Measurements from ENCODE around the gene KCND3. TPM values are rescaled to one million over a fixed set of nuclear protein-coding genes. Genes with fewer than 3 reads are reported as not detected.

Gene KCND3
- total and polyA plus RNA-seq, 4 donors = 1.1 to 25.3 (median 12.4) TPM

DNA sequence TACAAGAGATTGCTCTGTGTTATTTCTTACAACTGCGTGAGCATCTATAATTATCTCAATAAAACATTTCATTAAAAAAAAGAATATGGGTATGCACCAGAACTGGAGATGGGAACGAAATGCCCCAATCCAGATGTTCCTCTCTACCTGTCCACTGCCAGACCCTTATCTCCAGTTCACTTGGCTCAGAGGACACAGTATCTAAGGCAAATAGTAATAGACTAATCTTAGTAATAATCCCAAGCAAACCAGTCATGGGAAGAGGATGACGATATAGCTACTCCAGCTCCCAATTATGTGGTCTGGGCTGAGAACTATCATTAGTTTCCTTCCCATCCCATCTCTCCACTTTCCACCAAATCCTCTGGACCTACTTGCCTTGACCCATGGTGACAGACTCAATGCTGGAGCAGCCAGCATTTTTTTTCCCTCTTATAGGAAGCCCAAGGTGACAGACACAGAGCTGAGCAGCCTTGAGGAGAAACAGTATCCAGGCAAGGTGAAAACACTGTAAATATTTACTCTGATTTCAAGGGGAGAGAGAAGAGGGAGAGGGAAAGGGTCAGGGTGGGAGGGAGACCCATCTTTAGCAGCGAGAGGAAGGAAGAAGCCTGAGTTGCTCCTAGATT, 205.1 kb downstream of the KCND3 start:
- no peaks in the 10 kb centered on the region for H3K27me3 ChIP-seq (ENCODE audit: control insufficient read depth in 1 of 2, insufficient read depth in 2 of 2, low read length in 1 of 2)
- 80 to 85% methylated on average over 4 of the region's 4 CpGs for WGBS, 2 donors
- H3K9me3 ChIP-seq (ENCODE audit: control insufficient read depth, low read length) = no peaks in the 10 kb centered on the region
- no peak for DNase-seq
- intact Hi-C loops (cut with DNase I) = loop anchor here in 1 of 2 donors (10.0 kb wide), 1 partner anchor 580 kb away; no protein-coding TSS in a partner anchor
- H3K4me1 ChIP-seq (ENCODE audit: control insufficient read depth in 1 of 2, insufficient read depth in 2 of 2, low read length in 2 of 2) = no peaks in the 10 kb centered on the region
- no peak overlapping the region for H3K4me3 ChIP-seq (ENCODE audit: low read length in 2 of 2)
- no peak for ATAC-seq (ENCODE audit: low FRiP score)
- no peak overlapping the region for H3K27ac ChIP-seq (ENCODE audit: low read depth in 1 of 2, low read length in 2 of 2)
- H3K36me3 ChIP-seq (ENCODE audit: control insufficient read depth in 1 of 2, insufficient read depth in 2 of 2, low read length in 1 of 2) = peaks cover 0 to 2% of the 10 kb centered on the region in 2 donors

DNA sequence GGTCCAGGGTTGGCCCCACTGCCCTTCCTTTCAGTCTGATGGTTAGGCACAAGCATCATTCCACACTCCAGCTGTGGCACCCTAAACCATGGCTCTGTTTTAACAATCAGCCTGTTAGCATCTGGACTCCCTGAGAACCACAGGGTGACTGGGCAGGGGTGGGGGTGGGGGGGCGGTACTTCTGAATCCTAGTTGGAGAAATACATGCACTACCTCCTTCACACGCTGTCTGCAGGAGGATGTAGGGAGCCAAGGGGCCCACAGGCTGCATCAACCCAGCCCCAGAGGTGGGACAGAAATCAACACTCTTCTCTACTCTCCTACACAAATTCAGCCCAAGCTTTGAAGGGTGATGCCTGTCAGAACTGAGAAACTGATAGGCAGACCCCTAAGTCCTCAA, 209.9 kb downstream of the KCND3 start:
- Histone ChIP-seq H3K4me1 (ENCODE audit: control insufficient read depth in 1 of 2, insufficient read depth in 2 of 2, low read length in 2 of 2) (no peaks in the 10 kb centered on the region), H3K9me3 (ENCODE audit: control insufficient read depth, low read length) (no peaks in the 10 kb centered on the region), H3K27me3 (ENCODE audit: control insufficient read depth in 1 of 2, insufficient read depth in 2 of 2, low read length in 1 of 2) (no peaks in the 10 kb centered on the region), H3K4me3 (ENCODE audit: low read length in 2 of 2) (no peak overlapping the region), H3K27ac (ENCODE audit: low read depth in 1 of 2, low read length in 2 of 2) (no peak overlapping the region), H3K36me3 (ENCODE audit: control insufficient read depth in 1 of 2, insufficient read depth in 2 of 2, low read length in 1 of 2) (peaks cover 0 to 2% of the 10 kb centered on the region in 2 donors)
- intact Hi-C loops (cut with DNase I) = no loop called here
- DNase-seq (no peak), ATAC-seq (ENCODE audit: low FRiP score) (no peak)
- WGBS, 2 donors = 94 to 100% methylated on average over 2 of the region's 2 CpGs

DNA sequence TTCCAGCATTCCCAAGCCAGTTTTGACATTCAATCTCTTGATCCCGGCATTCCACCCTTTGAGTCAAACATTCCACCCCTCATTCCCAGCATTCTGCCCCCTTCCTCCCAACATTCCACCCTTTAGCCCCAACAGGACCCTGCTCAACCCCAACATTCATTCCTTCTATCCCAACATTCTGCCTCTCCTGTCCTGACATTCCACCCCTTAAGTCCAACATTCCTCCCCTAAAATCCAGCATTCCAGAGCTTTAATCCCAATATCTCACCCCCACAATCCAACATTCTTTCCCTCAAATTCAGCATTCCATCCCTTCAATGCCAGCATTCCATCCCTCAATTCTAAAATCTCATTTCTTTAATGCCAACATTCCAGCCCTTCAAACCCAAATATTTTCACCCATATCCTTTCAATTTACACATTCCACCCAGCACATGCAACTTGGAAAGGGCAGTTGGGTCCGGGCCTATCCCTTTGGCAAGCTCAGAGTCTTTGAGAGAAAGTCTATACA, 210.9 kb downstream of the KCND3 start:
- intact Hi-C loops (cut with DNase I) = no loop called here
- DNase-seq (no peak), ATAC-seq (ENCODE audit: low FRiP score) (no peak)
- H3K9me3 ChIP-seq (ENCODE audit: control insufficient read depth, low read length) = no peaks in the 10 kb centered on the region
- WGBS, 2 donors = 23 to 40% methylated on average over 2 of the region's 2 CpGs
- no peak overlapping the region for H3K27ac ChIP-seq (ENCODE audit: low read depth in 1 of 2, low read length in 2 of 2)
- H3K4me1 ChIP-seq (ENCODE audit: control insufficient read depth in 1 of 2, insufficient read depth in 2 of 2, low read length in 2 of 2) = no peaks in the 10 kb centered on the region
- peaks cover 0 to 2% of the 10 kb centered on the region in 2 donors for H3K36me3 ChIP-seq (ENCODE audit: control insufficient read depth in 1 of 2, insufficient read depth in 2 of 2, low read length in 1 of 2)
- H3K27me3 ChIP-seq (ENCODE audit: control insufficient read depth in 1 of 2, insufficient read depth in 2 of 2, low read length in 1 of 2) = no peaks in the 10 kb centered on the region
- no peak overlapping the region for H3K4me3 ChIP-seq (ENCODE audit: low read length in 2 of 2)

DNA sequence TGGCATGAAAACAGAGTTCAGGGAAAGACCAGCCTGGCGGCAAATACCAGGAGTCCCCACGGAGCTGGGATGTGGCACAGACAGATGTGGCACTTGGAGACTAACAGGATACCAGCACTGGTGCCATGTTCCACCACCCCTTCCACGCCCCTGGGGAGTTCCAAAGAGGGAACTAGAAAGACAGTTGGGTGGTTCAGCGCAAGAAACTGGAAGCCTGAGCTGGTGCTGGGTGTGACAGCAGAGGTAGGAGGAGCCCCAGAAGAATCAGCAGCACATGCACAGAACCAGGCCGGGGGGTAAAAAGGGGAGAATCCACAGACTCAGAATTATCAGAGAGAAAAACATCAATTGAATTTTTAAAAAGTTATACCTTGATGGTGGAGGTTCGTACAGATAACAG, 211.4 kb downstream of the KCND3 start:
- DNase-seq (no peak), ATAC-seq (ENCODE audit: low FRiP score) (no peak)
- intact Hi-C loops (cut with DNase I) = no loop called here
- no peaks in the 10 kb centered on the region for H3K4me1 ChIP-seq (ENCODE audit: control insufficient read depth in 1 of 2, insufficient read depth in 2 of 2, low read length in 2 of 2)
- no peak overlapping the region for H3K4me3 ChIP-seq (ENCODE audit: low read length in 2 of 2)
- no peaks in the 10 kb centered on the region for H3K27me3 ChIP-seq (ENCODE audit: control insufficient read depth in 1 of 2, insufficient read depth in 2 of 2, low read length in 1 of 2)
- no peaks in the 10 kb centered on the region for H3K9me3 ChIP-seq (ENCODE audit: control insufficient read depth, low read length)
- H3K27ac ChIP-seq (ENCODE audit: low read depth in 1 of 2, low read length in 2 of 2) = no peak overlapping the region
- WGBS, 2 donors = 88 to 90% methylated on average over 6 of the region's 6 CpGs
- peaks cover 0 to 2% of the 10 kb centered on the region in 2 donors for H3K36me3 ChIP-seq (ENCODE audit: control insufficient read depth in 1 of 2, insufficient read depth in 2 of 2, low read length in 1 of 2)

DNA sequence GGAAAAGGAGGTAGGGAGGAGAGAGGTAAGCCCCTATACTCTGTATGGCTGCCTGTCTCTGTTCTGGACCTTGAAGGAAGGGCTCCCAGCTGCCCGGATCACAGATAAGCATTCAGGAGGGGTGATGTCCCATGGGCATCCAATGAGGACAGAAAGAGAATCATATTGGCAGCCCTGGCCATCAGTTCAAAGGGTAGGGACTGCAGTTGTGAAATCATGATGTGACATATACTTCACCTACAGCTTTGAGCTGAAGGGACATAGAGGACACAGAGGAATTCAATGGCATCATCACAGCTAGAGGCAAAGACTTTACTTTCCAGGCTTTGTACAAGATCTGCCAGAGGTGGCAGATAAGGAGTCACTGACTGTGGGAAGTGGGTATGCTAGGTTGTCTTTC, 212.2 kb downstream of the KCND3 start:
- Histone ChIP-seq H3K4me1 (ENCODE audit: control insufficient read depth in 1 of 2, insufficient read depth in 2 of 2, low read length in 2 of 2) (no peaks in the 10 kb centered on the region), H3K4me3 (ENCODE audit: low read length in 2 of 2) (no peak overlapping the region), H3K36me3 (ENCODE audit: control insufficient read depth in 1 of 2, insufficient read depth in 2 of 2, low read length in 1 of 2) (peaks cover 0 to 2% of the 10 kb centered on the region in 2 donors), H3K9me3 (ENCODE audit: control insufficient read depth, low read length) (no peaks in the 10 kb centered on the region), H3K27ac (ENCODE audit: low read depth in 1 of 2, low read length in 2 of 2) (no peak overlapping the region), H3K27me3 (ENCODE audit: control insufficient read depth in 1 of 2, insufficient read depth in 2 of 2, low read length in 1 of 2) (no peaks in the 10 kb centered on the region)
- no peak for ATAC-seq (ENCODE audit: low FRiP score)
- WGBS, 2 donors = 78 to 82% methylated on average over 1 of the region's 1 CpG
- no peak for DNase-seq
- intact Hi-C loops (cut with DNase I) = no loop called here

DNA sequence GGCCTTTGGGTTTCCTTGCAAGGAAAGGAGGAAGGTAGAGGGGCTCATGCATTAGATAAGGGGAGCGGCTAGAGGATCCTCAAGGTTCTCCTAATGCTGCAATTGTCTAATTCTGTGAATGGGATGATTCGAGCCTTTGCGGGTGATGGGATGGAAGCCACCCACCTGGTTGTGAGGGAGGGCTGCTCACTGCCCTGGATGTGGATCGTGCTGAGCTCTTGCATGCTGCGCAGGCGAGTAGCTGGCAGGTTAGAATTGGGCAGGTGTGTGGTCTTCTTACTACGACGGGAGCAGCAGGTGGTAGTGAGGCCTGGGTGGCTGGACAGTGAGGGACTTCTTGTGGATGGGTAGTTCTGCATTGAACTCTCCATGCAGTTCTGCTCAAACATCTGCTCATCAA, 212.6 kb downstream of the KCND3 start:
- Histone ChIP-seq H3K27me3 (ENCODE audit: control insufficient read depth in 1 of 2, insufficient read depth in 2 of 2, low read length in 1 of 2) (no peaks in the 10 kb centered on the region), H3K27ac (ENCODE audit: low read depth in 1 of 2, low read length in 2 of 2) (no peak overlapping the region), H3K4me3 (ENCODE audit: low read length in 2 of 2) (no peak overlapping the region), H3K9me3 (ENCODE audit: control insufficient read depth, low read length) (no peaks in the 10 kb centered on the region), H3K4me1 (ENCODE audit: control insufficient read depth in 1 of 2, insufficient read depth in 2 of 2, low read length in 2 of 2) (no peaks in the 10 kb centered on the region), H3K36me3 (ENCODE audit: control insufficient read depth in 1 of 2, insufficient read depth in 2 of 2, low read length in 1 of 2) (peaks cover 0 to 2% of the 10 kb centered on the region in 2 donors)
- intact Hi-C loops (cut with DNase I) = no loop called here
- no peak for DNase-seq
- 91 to 94% methylated on average over 8 of the region's 8 CpGs for WGBS, 2 donors
- no peak for ATAC-seq (ENCODE audit: low FRiP score)

DNA sequence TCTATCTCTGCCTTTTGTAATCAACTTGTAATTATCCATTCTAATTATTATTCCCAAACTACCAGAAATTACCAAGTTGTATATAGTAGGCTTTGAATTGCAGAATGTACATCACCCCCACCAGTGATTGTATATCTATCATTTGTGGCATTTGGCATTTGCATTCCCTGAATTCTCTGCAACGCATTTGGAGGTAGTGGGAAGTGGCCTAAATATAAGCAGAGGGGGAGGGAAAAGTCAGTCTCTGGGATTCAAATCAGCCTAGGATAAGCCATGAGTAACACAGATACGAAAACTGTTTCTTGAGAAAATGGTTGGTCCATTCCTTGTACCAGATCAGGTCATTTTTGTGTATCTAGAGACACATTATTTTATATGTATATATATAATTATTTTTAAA, 213.1 kb downstream of the KCND3 start:
- peaks cover 0 to 2% of the 10 kb centered on the region in 2 donors for H3K36me3 ChIP-seq (ENCODE audit: control insufficient read depth in 1 of 2, insufficient read depth in 2 of 2, low read length in 1 of 2)
- DNase-seq = no peak
- 71 to 72% methylated on average over 2 of the region's 2 CpGs for WGBS, 2 donors
- H3K27ac ChIP-seq (ENCODE audit: low read depth in 1 of 2, low read length in 2 of 2) = no peak overlapping the region
- intact Hi-C loops (cut with DNase I) = no loop called here
- no peaks in the 10 kb centered on the region for H3K4me1 ChIP-seq (ENCODE audit: control insufficient read depth in 1 of 2, insufficient read depth in 2 of 2, low read length in 2 of 2)
- no peak overlapping the region for H3K4me3 ChIP-seq (ENCODE audit: low read length in 2 of 2)
- H3K27me3 ChIP-seq (ENCODE audit: control insufficient read depth in 1 of 2, insufficient read depth in 2 of 2, low read length in 1 of 2) = no peaks in the 10 kb centered on the region
- no peaks in the 10 kb centered on the region for H3K9me3 ChIP-seq (ENCODE audit: control insufficient read depth, low read length)
- ATAC-seq (ENCODE audit: low FRiP score) = no peak

DNA sequence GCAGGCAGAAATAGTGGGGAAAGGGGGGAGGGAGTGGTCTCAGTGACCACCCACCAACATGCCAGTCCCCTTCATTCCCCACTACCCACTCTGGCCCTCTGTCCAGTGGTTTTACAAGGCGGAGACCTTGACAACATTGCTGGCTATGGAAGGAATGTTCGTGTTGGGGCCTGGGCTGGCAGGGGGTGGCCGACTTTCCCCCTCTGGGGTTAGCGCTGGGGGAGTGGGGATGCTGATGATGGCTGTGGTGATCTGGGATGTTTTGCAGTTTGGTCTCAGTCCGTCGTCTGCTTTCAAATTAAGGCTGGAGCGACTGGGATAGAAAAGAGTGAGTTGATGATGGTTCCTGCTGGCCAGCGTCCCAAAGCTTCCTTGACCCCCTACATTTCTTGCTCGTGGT, 213.5 kb downstream of the KCND3 start:
- H3K36me3 ChIP-seq (ENCODE audit: control insufficient read depth in 1 of 2, insufficient read depth in 2 of 2, low read length in 1 of 2) = peaks cover 0 to 1% of the 10 kb centered on the region in 2 donors
- no peak overlapping the region for H3K27ac ChIP-seq (ENCODE audit: low read depth in 1 of 2, low read length in 2 of 2)
- intact Hi-C loops (cut with DNase I) = no loop called here
- no peak overlapping the region for H3K4me3 ChIP-seq (ENCODE audit: low read length in 2 of 2)
- ATAC-seq (ENCODE audit: low FRiP score) (no peak), DNase-seq (no peak)
- no peaks in the 10 kb centered on the region for H3K27me3 ChIP-seq (ENCODE audit: control insufficient read depth in 1 of 2, insufficient read depth in 2 of 2, low read length in 1 of 2)
- H3K9me3 ChIP-seq (ENCODE audit: control insufficient read depth, low read length) = no peaks in the 10 kb centered on the region
- 65 to 74% methylated on average over 9 of the region's 9 CpGs for WGBS, 2 donors
- H3K4me1 ChIP-seq (ENCODE audit: control insufficient read depth in 1 of 2, insufficient read depth in 2 of 2, low read length in 2 of 2) = no peaks in the 10 kb centered on the region

DNA sequence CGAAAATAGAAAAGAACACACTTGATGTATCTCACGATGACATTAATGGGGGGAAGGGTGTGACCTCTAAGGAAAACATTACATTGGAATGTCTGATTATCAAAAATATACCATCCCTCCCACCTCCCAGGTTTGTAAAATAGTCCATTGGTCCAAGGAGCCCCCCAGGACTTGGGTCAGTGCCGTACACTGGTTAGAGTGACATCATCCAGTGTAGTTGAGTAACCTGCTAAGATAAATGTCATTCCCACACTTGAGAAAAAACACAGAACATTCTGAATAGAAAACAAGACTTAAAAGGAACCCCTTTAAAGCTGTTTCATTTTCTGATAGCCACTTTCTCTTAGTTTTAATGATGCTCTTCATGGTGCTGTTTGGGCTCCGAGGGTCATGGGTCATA, 218.6 kb downstream of the KCND3 start:
- Histone ChIP-seq H3K36me3 (ENCODE audit: control insufficient read depth in 1 of 2, insufficient read depth in 2 of 2, low read length in 1 of 2) (peaks cover 2 to 7% of the 10 kb centered on the region in 2 donors), H3K4me1 (ENCODE audit: control insufficient read depth in 1 of 2, insufficient read depth in 2 of 2, low read length in 2 of 2) (no peaks in the 10 kb centered on the region), H3K9me3 (ENCODE audit: control insufficient read depth, low read length) (no peaks in the 10 kb centered on the region), H3K27me3 (ENCODE audit: control insufficient read depth in 1 of 2, insufficient read depth in 2 of 2, low read length in 1 of 2) (no peaks in the 10 kb centered on the region), H3K4me3 (ENCODE audit: low read length in 2 of 2) (no peak overlapping the region), H3K27ac (ENCODE audit: low read depth in 1 of 2, low read length in 2 of 2) (no peak overlapping the region)
- ATAC-seq (ENCODE audit: low FRiP score) (no peak), DNase-seq (no peak)
- 82 to 83% methylated on average over 4 of the region's 4 CpGs for WGBS, 2 donors
- intact Hi-C loops (cut with DNase I) = no loop called here

All from aorta (tissue), 5 donors.